Measurements from ENCODE around the gene UNK.

DNA sequence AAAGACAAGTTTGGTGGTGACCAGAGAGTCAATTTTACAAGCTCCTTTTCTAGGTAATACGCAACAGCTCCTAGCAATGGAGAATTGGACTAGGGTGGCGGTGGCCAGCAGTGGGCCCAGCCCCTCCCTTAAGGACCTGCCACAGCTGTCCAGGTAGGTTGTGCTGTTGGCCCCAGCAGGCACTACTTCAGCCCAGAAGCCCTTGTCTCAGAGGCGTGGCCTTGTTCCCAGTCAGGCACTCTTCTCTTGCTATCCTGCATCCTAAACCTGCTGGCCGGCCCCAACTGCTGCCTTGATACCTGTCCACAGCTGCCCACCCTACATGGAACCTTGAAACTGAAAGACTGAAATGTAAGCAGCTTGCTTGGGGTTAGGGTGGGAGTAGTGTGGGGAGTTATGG, 18.6 kb upstream of the UNK start:
- TF ChIP-seq CTCF (conservative IDR thresholded peaks at IDR 0.05 in 1 of 2, IDR thresholded peaks at IDR 0.05 in 1 of 2; ENCODE audit: low read depth in 1 of 2, low read length in 2 of 2) (no peak), EZH2 (IDR thresholded peaks at IDR 0.05; ENCODE audit: low read length, missing control alignments) (no peak)
